Activated T-cell treated with anti-CD3 and anti-CD28 coated beads for 1 hour (primary cell): Measurements from ENCODE around the gene NDST4.

Source experiments
- DNase-seq: peaks from one replicate; pipeline ENCODE4 v3.0.0-alpha.2; 2020; ENCODE audit warnings: low read depth

The NDST4 gene

GRCh38 chr4:114907568-114907967, 205.9 kb downstream of the NDST4 start:
- no peak for DNase-seq

- DNase-seq: no peak
These were observed 208.4 kb downstream of the NDST4 start for GRCh38 chr4:114905017-114905416.

GRCh38 chr4:114900934-114901333, 212.5 kb downstream of the NDST4 start:
- DNase-seq: no peak

- DNase-seq: no peak
These were observed 222.6 kb downstream of the NDST4 start for GRCh38 chr4:114890773-114891172.

GRCh38 chr4:114886761-114887160, 226.7 kb downstream of the NDST4 start:
- no peak for DNase-seq

- DNase-seq: no peak
These were observed 229.8 kb downstream of the NDST4 start for GRCh38 chr4:114883641-114884040.

GRCh38 chr4:114879916-114880669, 233.3 kb downstream of the NDST4 start:
- no peak for DNase-seq

- DNase-seq: no peak
These were observed 237.8 kb downstream of the NDST4 start for GRCh38 chr4:114875630-114876029.

GRCh38 chr4:114874321-114874720, 239.1 kb downstream of the NDST4 start:
- no peak for DNase-seq

- DNase-seq: no peak
These were observed 242.4 kb downstream of the NDST4 start for GRCh38 chr4:114870987-114871386.

GRCh38 chr4:114866901-114867670, 246.3 kb downstream of the NDST4 start:
- no peak for DNase-seq

- no peak for DNase-seq
These were observed 249.4 kb downstream of the NDST4 start for GRCh38 chr4:114864060-114864459.

- no peak for DNase-seq
These were observed 252.6 kb downstream of the NDST4 start for GRCh38 chr4:114860786-114861185.

GRCh38 chr4:114857831-114858230, 255.6 kb downstream of the NDST4 start:
- DNase-seq: no peak

- no peak for DNase-seq
These were observed 273.4 kb downstream of the NDST4 start for GRCh38 chr4:114839986-114840385.

- no peak for DNase-seq
These were observed 282.8 kb downstream of the NDST4 start for GRCh38 chr4:114830628-114831027.

GRCh38 chr4:114827651-114828050, 285.8 kb downstream of the NDST4 start:
- DNase-seq: no peak

GRCh38 chr4:114815760-114816159, 297.7 kb downstream of the NDST4 start:
- DNase-seq: no peak

- no peak for DNase-seq
These were observed 299.5 kb downstream of the NDST4 start for GRCh38 chr4:114813961-114814360.

GRCh38 chr4:114811564-114812301, 301.7 kb downstream of the NDST4 start:
- DNase-seq: no peak

GRCh38 chr4:114807759-114808404, 305.5 kb downstream of the NDST4 start:
- no peak for DNase-seq

- DNase-seq: no peak
These were observed 306.1 kb downstream of the NDST4 start for GRCh38 chr4:114807357-114807756.
